HG03558 (cell line): ENCODE measurements around the gene KLHL3.

ENCODE experiments used
- ATAC-seq: cut with Tn5 transposase; IDR thresholded peaks from one replicate; pipeline ENCODE4 v1.9.1; 2021; ENCODE audit warnings: moderate number of reproducible peaks; ENCODE audit not compliant: unreplicated experiment; ENCODE audit errors: extremely low read depth

KLHL3 gene

DNA sequence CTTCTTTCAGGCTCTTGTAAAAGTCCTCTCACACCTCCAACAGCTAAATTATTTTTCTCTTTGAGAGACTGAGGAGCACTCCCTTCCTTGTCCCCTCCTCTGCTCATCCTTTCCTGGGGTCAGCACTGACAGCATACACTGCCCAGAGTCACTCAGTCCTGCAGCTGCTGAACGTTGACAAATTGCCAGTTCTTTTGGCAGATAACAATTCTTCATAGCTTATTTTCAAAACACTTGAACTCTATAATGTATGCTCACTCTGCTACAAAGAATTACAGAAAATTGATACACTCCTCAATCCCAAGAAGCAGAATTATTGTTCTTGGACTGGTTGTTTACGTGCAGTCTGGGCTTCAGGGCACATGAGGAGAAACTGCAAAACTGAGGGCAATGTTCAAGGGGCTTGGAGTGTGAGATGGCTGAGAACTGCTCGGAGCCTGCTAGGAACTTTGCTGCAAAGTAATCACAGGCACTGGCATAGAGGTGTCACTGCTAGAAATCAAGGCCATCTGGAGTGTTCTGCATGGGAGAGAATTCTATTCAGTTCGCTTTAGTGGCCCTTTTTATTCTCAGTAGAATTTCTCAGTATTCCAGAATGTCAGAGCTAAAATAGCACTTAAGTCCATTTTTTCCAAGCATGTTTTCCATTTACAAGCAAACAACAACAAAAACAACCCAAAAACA, 140.4 kb downstream of the KLHL3 start:
- ATAC-seq: no peak

DNA sequence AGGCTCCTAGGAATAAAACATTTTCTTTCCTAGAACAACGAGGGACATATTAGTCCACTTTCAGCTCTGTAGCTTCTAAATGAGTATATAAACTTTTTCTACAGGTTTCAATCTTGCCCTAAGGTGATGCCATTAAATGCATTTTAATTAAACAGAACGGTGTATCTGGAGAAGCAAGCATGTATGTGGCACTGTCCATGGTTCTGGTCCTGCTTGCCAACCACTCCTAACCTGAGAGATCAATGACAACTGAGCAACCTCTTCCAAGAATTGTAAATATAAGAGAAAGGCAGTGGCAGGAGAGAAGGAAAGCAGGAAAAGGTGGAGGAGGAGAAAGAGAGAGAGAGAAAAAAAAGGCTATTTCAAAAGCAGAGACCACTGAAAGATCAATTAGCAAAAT, 141.2 kb downstream of the KLHL3 start:
- ATAC-seq: no peak

DNA sequence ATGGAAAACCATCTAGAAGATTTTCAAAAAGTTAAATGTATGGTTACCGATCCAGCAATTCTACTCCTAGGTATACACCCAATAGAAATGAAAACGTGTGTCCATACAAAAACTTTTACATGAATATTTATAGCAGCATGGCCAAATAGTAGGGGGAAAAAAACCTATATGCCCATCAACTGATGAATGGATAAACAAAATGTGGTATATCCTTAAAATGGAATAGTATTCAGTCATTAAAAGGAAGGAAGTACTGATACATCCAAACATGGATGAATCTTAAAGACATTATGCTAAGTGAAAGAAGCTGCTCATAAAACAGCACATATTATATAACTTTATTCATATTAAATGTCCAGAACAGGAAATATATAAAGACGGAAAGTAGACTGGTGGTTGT, 143.6 kb downstream of the KLHL3 start:
- ATAC-seq: no peak

DNA sequence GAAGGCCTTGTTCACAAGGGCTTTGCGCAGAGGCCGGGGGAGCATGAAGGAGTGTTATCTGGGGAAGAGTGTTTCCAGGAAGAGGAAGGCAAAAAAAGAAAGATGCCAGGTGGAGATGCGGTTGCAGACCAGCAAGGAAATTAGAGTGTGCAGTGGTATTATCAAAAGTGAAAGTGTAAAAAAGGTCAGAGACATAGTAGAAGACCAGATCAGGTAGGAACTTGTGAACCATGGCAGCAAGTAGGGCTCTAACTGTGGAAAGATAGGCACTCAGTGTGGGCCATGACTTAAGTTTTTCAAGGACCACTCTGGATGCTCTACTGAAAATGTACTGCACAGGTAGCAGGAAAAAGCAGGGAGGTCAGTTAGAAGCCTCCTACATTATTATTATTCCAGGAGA, 146.7 kb downstream of the KLHL3 start:
- no peak for ATAC-seq

DNA sequence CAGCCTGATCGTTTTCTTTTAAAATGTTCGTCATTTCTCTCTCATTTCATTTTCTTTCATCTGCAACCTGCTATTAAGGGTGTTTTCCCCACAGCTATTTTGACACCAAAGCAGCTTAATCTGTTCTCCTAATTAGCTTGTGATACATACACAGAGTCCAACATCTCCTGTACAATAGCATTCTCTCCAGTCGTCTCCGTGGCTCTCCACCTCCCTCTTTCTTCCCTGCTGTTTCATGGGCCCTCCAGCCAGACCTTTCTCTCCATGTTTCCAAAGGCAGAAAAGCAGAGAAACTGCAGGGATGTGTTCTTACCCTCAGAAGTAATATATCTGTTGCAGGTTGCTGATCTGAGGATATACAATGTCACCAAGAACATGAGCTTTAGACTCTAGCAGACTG, 148.0 kb downstream of the KLHL3 start:
- ATAC-seq: no peak

DNA sequence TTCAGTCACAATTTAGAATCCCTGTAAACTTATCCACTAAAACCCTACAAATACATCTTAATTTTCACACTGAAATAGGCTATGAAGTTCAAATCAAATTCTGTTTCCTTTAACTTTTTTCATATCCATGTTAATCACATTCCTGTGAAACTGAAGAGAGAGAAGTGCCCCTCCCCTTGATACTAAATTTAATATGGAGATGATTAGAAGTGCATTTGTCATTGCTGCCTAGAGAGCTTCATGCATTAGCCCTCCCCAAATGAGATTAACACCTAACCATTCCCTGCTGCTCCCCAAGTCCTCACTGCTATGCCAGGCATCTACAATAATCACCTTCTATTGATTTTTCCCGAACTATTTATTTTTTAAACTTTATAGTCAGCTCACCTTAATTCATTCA, 151.6 kb downstream of the KLHL3 start:
- no peak for ATAC-seq

DNA sequence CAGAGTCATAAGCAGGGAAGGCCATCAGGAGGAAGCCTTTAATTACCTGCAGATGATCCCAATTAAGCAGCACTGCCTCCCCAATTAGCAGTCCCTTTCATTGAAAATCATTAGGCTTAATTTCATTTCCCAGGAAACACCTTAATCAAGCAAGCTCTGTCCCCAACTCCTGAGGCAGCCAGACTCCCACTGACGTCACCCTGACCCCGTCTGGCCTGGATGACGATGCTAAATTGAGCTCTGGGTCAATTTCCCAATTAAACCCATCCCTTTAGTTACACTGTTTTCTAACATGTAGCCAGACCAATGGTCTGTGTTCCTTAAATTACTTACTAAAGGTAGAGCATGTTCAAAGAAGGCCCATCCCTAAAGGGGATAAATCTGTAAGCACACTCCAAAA, 152.8 kb downstream of the KLHL3 start:
- ATAC-seq: no peak

DNA sequence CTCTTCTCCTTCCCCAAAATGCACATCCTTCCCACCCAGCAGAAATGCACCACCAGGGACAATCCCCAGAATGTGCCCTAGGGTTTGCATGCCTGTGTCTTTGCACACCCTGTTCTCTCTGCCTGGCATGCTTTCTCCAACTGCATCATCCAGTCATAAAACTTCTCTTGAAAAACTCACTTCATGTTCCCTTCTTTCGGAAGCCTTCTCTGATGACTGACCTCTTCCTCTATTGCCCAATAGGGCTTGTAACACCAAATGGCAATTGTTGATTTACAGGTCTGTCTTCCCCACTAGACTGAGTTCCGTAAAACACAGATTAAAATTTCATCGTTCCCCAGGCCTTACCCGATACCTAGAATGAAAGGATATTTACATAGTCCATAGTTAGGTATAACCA, 153.7 kb downstream of the KLHL3 start:
- no peak for ATAC-seq

DNA sequence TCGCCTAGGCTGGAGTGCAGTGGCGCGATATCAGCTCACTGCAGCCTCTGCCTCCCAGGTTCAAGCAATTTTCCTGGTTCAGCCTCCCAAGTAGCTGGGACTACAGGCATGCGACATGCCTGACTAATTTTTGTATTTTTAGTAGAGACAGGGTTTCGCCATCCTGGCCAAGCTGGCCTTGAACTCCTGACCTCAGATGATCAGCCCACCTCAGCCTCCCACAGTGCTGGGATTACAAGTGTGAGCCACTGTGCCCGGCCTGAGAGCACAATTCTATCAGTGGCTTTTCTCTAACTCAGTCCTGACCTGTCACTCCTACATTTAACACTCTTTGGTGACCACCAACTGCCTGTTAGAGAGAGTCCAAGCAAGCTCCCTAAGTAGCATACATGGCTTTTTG, 154.1 kb downstream of the KLHL3 start:
- ATAC-seq: no peak

DNA sequence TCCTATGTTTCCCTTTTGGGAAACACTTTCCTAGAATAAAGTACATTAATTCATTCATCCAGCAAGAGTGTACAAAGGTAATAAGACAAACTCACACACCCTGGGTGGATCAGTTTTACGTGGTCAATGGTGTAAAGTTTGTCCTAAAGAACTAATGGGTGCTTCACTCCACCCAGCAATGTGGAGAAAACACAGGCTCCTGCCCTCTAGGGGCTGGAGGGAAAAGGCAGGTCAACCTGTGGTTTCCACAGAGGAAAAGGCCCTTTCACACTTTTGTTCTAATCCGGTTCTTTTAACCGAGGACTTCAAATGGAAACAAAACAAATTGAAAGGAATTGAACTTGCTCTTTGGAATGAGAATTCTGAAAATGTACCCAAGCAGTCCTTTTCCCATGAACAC, 155.9 kb downstream of the KLHL3 start:
- no peak for ATAC-seq

DNA sequence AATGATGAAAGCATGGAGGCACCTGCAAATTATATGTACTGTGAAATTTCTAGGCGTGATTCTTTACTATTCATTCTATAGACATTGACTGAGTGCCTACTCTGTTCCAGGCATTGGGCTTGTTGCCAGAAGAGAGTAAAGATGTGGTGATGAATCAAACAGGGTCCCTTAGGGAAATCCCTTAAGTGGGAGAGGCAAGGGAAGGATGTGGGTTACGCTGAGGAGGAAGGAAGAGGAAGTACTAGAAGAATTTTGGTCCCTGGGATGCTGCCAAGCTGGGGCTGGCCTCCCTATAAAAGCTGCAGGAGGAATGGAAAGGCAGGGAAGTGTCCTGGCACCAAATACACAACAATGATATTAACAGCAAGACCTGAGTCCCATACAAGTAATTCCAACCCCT, 160.0 kb downstream of the KLHL3 start:
- no peak for ATAC-seq

DNA sequence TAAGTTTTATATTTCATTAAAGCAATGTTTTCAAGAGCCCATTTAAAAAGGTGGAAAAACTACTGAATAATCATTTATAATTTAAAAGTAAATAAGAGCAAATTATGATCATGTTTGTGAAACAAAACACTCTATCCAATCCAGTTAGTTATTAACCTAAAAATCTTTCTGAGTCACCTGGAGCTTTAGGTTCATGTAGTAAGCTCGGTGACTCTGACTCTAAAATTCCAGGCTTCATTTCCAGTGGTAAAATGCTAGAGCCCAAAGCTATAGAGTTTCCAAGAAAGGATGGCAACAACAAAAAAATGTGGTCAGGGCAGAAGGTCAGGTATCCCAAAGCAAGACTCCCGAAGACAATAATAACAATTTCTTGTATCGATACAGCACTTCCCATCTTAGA, 160.7 kb downstream of the KLHL3 start:
- ATAC-seq: no peak

DNA sequence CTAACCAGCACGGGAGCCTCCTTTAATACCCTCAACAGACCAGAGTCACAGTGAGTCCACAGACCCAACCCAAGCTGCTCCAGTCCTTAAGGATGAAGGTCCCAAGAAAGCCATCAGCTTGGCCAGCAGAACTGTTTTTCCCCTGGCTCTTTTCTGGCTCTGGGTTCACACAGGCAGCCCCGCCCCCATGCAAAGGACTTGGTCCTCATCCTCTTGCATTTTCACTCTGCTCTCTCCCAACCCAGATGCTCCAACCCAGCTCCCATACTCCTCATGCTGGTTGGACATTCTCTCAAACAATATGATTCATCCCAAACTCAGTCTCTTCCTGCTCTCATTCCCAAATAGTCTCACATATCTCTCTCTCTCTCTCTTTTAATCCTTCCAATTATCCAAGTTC, 162.5 kb downstream of the KLHL3 start:
- ATAC-seq: no peak

DNA sequence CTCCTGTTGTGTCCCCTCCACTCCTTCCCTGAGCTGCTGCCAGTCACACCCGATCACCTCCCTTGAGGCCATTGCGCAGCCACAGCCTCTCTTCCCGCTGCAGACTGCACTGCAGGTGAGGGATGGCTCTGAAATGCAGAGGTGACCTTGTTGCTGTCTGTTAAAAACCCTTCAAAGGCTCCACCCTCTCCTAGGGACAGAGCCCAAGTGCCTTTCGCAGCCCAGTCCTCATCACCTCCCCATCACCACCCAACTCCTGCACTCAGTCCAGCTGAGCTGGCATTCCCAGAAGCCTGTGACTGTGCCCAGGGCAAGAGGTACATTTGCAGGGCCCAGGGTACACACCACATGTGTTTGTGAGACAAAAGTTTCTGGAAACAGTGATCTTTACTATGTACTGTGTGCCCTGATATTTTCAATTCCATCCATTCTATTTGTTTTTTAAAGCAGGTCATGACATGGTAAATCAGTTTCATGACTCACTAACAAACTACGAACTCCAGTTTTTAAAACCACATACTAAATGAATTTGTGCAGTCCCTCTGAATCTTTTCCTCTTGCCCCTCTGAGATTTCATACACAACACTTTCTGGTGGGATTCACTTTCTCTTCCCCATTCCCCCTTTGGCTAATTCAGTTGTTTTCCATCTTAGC, 163.7 kb downstream of the KLHL3 start:
- ATAC-seq: no peak

DNA sequence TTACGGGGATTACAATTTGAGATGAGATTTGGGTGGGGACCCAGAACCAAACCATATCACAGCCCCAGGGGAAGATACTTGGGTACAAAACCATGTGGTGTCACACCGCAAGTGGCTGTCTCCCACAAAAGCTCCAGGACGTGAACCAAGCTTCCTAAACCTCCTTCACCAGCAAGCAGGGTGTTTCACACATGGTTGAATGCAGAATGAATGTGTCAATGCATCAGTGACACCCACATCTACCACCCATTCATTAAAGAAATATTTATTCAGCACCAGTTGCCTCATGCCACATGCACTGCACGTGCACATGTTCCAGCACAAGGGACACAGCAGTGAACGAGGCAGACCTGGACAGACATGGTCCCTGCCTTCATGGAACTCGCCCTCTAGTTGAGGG, 165.8 kb downstream of the KLHL3 start:
- no peak for ATAC-seq
